ENCODE measurements around the gene TRIM44. TPM values are rescaled to one million over a fixed set of nuclear protein-coding genes. Genes with fewer than 3 reads are reported as not detected.
"Not testable (repeated sequence)": the region's sequence is repeated elsewhere in the genome, so short reads cannot be mapped to it uniquely, and the experiment has no call there.

Gene TRIM44
- total RNA-seq, 2 experiments from 2014 or later: 37.4 to 40.1 TPM

DNA sequence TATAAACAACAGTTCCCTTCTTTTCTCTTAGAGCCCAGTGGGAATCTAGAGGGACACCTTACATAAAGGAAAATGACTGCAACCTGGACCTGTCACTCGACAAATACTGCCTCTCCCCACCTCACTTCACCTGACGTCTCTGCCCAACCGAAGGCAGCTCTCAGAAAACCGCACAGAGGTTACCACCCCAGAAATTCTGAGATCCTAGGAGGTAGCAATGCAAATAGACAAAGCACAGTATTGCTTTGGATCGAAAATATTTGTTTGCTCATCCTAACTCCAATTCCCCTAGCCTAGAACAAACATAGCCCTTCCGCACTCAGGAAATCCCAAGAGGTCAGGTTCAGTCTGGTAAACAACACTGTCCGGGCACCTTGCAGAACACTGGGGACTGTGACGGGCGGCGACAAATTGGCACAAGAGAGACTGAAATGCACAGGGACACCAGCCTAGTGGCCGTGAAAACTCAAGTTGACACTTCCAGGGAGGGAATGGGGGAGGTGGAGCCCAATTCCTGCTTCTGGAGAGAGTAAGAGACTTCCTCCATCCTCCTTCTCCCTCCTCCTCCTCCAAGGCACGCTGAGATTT lies 420 bp upstream of the TRIM44 start:
- peak overlapping the region; percentile 97 for H3K27ac Mint-ChIP-seq
- TF ChIP-seq CTCF (IDR thresholded peaks at IDR 0.05): no peak
- peaks cover under 1% of the 10 kb centered on the region for H3K27me3 Mint-ChIP-seq
- H3K4me1 Mint-ChIP-seq (ENCODE audit: low read depth): peaks cover 38% of the 10 kb centered on the region
- peaks cover 32% of the 10 kb centered on the region for H3K36me3 Mint-ChIP-seq (ENCODE audit: low read depth)
- ChIA-PET POLR2A (interaction anchor here (1.2 kb wide), 1 partner anchor 11 kb away, joined by 3 read pairs; no protein-coding TSS in a partner anchor), CTCF (no interaction called here)
- H3K9me3 Mint-ChIP-seq: peaks cover 30% of the 10 kb centered on the region
- DNase-seq (peak; percentile 33), ATAC-seq (peak; percentile 14)
- intact Hi-C loops (cut with micrococcal nuclease): no loop called here
- peak overlapping the region; percentile 92 for H3K4me3 Mint-ChIP-seq

- no peaks in the 10 kb centered on the region for H3K27me3 Mint-ChIP-seq
- ChIA-PET CTCF (no interaction called here), POLR2A (no interaction called here)
- H3K4me1 Mint-ChIP-seq (ENCODE audit: low read depth): peaks cover 38% of the 10 kb centered on the region
- H3K9me3 Mint-ChIP-seq: peaks cover 32% of the 10 kb centered on the region
- H3K4me3 Mint-ChIP-seq: peak overlapping the region; percentile 92
- H3K36me3 Mint-ChIP-seq (ENCODE audit: low read depth): peaks cover 38% of the 10 kb centered on the region
- intact Hi-C loops (cut with micrococcal nuclease): no loop called here
- H3K27ac Mint-ChIP-seq: peak overlapping the region; percentile 97
- no peak for DNase-seq
- ATAC-seq: no peak
- no peak for TF ChIP-seq CTCF (IDR thresholded peaks at IDR 0.05)
Measured at GRCh38 chr11:35663408-35663702, 780 bp downstream of the TRIM44 start.

DNA sequence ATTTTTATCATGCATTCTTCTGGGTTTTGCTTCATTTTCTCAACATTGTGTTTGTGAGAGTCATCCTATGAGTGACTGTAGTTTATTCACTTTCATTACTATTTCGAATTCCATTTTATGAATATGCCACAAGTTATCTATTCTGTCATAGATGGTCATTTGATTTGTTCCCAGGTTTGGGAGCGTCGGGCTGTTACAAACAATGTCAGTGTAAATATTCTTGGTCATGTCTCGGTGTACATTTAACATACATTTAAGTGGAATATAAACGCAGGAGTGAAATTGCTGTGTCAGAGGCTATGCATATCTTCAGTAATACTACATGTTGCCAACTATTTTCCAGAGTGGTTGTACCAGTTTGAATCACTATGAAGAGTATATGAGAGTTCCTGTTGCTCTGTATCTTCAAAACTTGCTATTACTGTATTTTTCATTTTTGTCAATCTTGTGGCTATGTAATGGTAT lies 2.4 kb downstream of the TRIM44 start:
- Mint-ChIP-seq H3K4me3 (peak overlapping the region; percentile 92), H3K4me1 (ENCODE audit: low read depth) (peaks cover 49% of the 10 kb centered on the region), H3K9me3 (peaks cover 34% of the 10 kb centered on the region), H3K36me3 (ENCODE audit: low read depth) (peaks cover 45% of the 10 kb centered on the region), H3K27ac (peak overlapping the region; percentile 7), H3K27me3 (no peaks in the 10 kb centered on the region)
- intact Hi-C loops (cut with micrococcal nuclease): no loop called here
- ChIA-PET POLR2A (interaction anchor here (0.6 kb wide), 1 partner anchor 23 kb away, joined by 3 read pairs; no protein-coding TSS in a partner anchor), CTCF (no interaction called here)
- no peak for TF ChIP-seq CTCF (IDR thresholded peaks at IDR 0.05)
- ATAC-seq (no peak), DNase-seq (no peak)

GRCh38 chr11:35667257-35667656 lies 4.7 kb downstream of the TRIM44 start:
- ATAC-seq: no peak
- no peaks in the 10 kb centered on the region for H3K27me3 Mint-ChIP-seq
- ChIA-PET CTCF (no interaction called here), POLR2A (no interaction called here)
- TF ChIP-seq CTCF (IDR thresholded peaks at IDR 0.05): no peak
- no peak for DNase-seq
- peaks cover 49% of the 10 kb centered on the region for H3K36me3 Mint-ChIP-seq (ENCODE audit: low read depth)
- peaks cover 63% of the 10 kb centered on the region for H3K4me1 Mint-ChIP-seq (ENCODE audit: low read depth)
- peaks cover 34% of the 10 kb centered on the region for H3K9me3 Mint-ChIP-seq
- intact Hi-C loops (cut with micrococcal nuclease): no loop called here
- H3K27ac Mint-ChIP-seq: no peak overlapping the region
- H3K4me3 Mint-ChIP-seq: no peak overlapping the region

DNA sequence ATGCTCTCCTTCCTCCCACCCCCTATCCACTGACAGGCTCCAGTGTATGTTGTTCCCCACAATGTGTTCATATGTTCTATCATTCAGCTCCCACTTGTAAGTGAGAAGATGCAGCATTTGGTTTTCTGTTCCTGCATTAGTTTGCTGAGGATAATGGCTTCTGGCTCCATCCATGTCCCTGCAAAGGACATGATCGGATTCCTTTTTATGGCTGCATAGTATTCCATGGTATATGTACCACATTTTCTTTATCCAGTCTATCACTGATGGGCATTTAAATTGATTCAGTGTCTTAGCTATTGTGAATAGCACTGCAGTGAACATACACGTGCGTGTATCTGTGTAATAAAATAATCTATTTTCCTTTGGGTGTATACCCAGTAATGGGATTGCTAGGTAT lies 5.8 kb downstream of the TRIM44 start:
- CTCF ChIA-PET; H3K27me3 Mint-ChIP-seq; DNase-seq; H3K4me3 Mint-ChIP-seq; POLR2A ChIA-PET; ATAC-seq; intact Hi-C loops (cut with micrococcal nuclease); H3K27ac Mint-ChIP-seq: not testable (repeated sequence)
- Mint-ChIP-seq H3K9me3 (peaks cover 30% of the 10 kb centered on the region), H3K36me3 (ENCODE audit: low read depth) (peaks cover 44% of the 10 kb centered on the region), H3K4me1 (ENCODE audit: low read depth) (peaks cover 65% of the 10 kb centered on the region)

Data from activated CD8-positive, alpha-beta T cell treated with anti-CD3 and anti-CD28 coated beads for 36 hours (primary cell).